Gastrocnemius medialis (tissue), 4 donors: ENCODE data around the gene MMP17.

Experiments used
- POLR2A ChIP-seq, 2 donors: fragments of 450-650 bp; IDR thresholded peaks; one replicate each; pipeline ENCODE4 v1.6.1; 2017; ENCODE audit warnings: antibody characterized with exemption in 2 of 2, mild to moderate bottlenecking in 2 of 2, moderate library complexity in 2 of 2
- TF ChIP-seq, protein P1 (sequence below), 5 experiments: fragments of 450-650 bp in 3 of 5; fragments of 200-600 bp in 2 of 5; sonication (generic) in 2 of 5; IDR thresholded peaks in 4 of 5; conservative IDR thresholded peaks in 1 of 5; 1 replicate in 4 of 5; 2 replicates in 1 of 5; pipeline ENCODE4 v1.5.1; 2016 to 2019; ENCODE audit warnings: antibody characterized with exemption in 5 of 5, mild to moderate bottlenecking in 3 of 5, moderate library complexity in 3 of 5

DNA sequence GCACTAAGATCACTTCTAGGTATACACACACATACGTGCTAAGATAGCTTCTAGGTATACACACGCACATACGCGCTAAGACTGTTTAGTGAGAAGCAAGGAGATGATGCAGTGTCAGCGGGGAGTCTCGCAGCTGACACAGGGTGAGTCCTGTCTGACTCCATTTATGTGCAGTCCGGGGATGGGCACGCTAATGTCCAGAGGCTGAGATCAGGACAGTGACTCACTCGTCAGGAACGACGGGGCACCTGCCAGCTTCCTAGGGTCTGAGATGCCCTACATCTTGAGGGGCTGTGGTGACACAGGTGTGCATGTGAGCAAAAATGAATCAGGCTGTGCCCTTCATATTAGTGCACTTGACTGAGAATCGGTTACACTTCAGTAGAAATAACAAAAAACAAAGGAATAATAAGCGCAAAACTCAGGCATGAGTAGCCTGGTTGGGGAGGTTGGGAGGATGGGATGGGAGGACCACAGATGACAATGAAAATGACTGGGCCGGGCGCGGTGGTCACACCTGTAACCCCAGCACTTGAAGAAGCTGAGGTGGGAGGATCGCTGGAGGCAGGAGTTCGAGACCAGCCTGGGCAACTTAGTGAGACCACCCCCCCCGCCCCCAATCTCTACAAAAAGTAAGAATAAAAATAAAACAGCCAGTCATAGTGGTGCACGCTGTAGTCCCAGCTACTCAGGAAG lies 37.1 kb downstream of the MMP17 start:
- TF ChIP-seq, protein P1, sequence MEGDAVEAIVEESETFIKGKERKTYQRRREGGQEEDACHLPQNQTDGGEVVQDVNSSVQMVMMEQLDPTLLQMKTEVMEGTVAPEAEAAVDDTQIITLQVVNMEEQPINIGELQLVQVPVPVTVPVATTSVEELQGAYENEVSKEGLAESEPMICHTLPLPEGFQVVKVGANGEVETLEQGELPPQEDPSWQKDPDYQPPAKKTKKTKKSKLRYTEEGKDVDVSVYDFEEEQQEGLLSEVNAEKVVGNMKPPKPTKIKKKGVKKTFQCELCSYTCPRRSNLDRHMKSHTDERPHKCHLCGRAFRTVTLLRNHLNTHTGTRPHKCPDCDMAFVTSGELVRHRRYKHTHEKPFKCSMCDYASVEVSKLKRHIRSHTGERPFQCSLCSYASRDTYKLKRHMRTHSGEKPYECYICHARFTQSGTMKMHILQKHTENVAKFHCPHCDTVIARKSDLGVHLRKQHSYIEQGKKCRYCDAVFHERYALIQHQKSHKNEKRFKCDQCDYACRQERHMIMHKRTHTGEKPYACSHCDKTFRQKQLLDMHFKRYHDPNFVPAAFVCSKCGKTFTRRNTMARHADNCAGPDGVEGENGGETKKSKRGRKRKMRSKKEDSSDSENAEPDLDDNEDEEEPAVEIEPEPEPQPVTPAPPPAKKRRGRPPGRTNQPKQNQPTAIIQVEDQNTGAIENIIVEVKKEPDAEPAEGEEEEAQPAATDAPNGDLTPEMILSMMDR (IDR thresholded peaks at IDR 0.05 in 4 of 5, conservative IDR thresholded peaks at IDR 0.05 in 1 of 5): no peak
- TF ChIP-seq POLR2A (IDR thresholded peaks at IDR 0.05): no peak
